Keratinocyte (primary cell): ENCODE measurements around the gene CSNK2A2. TPM values are rescaled to one million over a fixed set of nuclear protein-coding genes. Genes with fewer than 3 reads are reported as not detected.

Experiments used
- DNase-seq: peaks from one replicate; pipeline ENCODE4 v3.0.0-alpha.2; 2011; ENCODE audit warnings: low read depth, missing footprints, low spot score
- FAIRE-seq: peaks from 2 replicates; lab custom pipeline; 2011; peaks lifted over from hg19 to GRCh38; lab: Jason Lieb, UNC
- H2AFZ ChIP-seq: 2 replicates; pipeline ENCODE4 v1.6.0; 2012; ENCODE audit warnings: low read length, control low read depth, inconsistent platforms; ENCODE audit not compliant: control insufficient read depth
- H3K27ac ChIP-seq: 2 replicates; pipeline ENCODE4 v1.5.1; 2011; ENCODE audit warnings: low read length; ENCODE audit not compliant: control insufficient read depth, insufficient read depth
- H3K27me3 ChIP-seq: 3 replicates; pipeline ENCODE4 v1.6.0; 2011; ENCODE audit warnings: low read length; ENCODE audit not compliant: control insufficient read depth, insufficient read depth; ENCODE audit errors: extremely low read depth
- H3K36me3 ChIP-seq, 2 experiments: 2 replicates in 1 of 2; 3 replicates in 1 of 2; pipeline ENCODE4 v1.5.1; 2011; ENCODE audit warnings: low read length in 2 of 2, mild to moderate bottlenecking in 1 of 2; ENCODE audit not compliant: control insufficient read depth in 2 of 2, insufficient read depth in 2 of 2; ENCODE audit errors: extremely low read depth in 1 of 2
- H3K4me1 ChIP-seq: 3 replicates; pipeline ENCODE4 v1.5.1; 2011; ENCODE audit warnings: low read length; ENCODE audit not compliant: control insufficient read depth, insufficient read depth; ENCODE audit errors: extremely low read depth
- H3K4me2 ChIP-seq: 3 replicates; pipeline ENCODE4 v1.6.0; 2011; ENCODE audit warnings: low read depth, low read length; ENCODE audit not compliant: control insufficient read depth, insufficient read depth; ENCODE audit errors: extremely low read depth
- H3K4me3 ChIP-seq, 3 experiments: fragments of 200-600 bp in 1 of 3; sonication (generic) in 1 of 3; 2 replicates in 2 of 3; 3 replicates in 1 of 3; pipeline ENCODE4 v1.5.1; 2011 to 2016; ENCODE audit warnings: low read length in 3 of 3, mild to moderate bottlenecking in 3 of 3, control low read depth in 2 of 3, inconsistent platforms in 1 of 3, low read depth in 1 of 3, mixed read lengths in 1 of 3, mixed run types in 1 of 3, moderate library complexity in 1 of 3; ENCODE audit not compliant: control insufficient read depth in 2 of 3, insufficient read depth in 2 of 3; ENCODE audit errors: extremely low read depth in 1 of 3
- H3K79me2 ChIP-seq: 2 replicates; pipeline ENCODE4 v1.6.0; 2012; ENCODE audit warnings: low read length; ENCODE audit not compliant: control insufficient read depth, insufficient read depth
- H3K9ac ChIP-seq: 3 replicates; pipeline ENCODE4 v1.6.0; 2011; ENCODE audit warnings: low read length; ENCODE audit not compliant: control insufficient read depth, insufficient read depth; ENCODE audit errors: extremely low read depth
- H3K9me1 ChIP-seq: 3 replicates; pipeline ENCODE4 v1.6.0; 2011; ENCODE audit warnings: low read length; ENCODE audit not compliant: control insufficient read depth, insufficient read depth; ENCODE audit errors: extremely low read depth
- H3K9me3 ChIP-seq: 2 replicates; pipeline ENCODE4 v1.5.1; 2012; ENCODE audit warnings: low read depth, low read length; ENCODE audit not compliant: control insufficient read depth
- H4K20me1 ChIP-seq: 3 replicates; pipeline ENCODE4 v1.6.0; 2011; ENCODE audit warnings: low read length; ENCODE audit not compliant: control insufficient read depth, insufficient read depth; ENCODE audit errors: extremely low read depth
- EZH2 ChIP-seq: IDR thresholded peaks from one replicate; pipeline ENCODE4 v1.6.1; 2012; ENCODE audit warnings: inconsistent platforms, mild to moderate bottlenecking, low read length, moderate library complexity
- dilution Hi-C: fragments of 300-500 bp; cut with MboI; formaldehyde crosslinking; loops from one replicate; pipeline ENCODE4 v1.7.0; 2020; ENCODE audit warnings: low sequenced_read_pairs; ENCODE audit not compliant: extremely low pct_ligation_motif_present
- polyA plus RNA-seq, 5 experiments: library from polyadenylated mRNA; depleted of rRNA in 3 of 5; stranded (reverse) in 3 of 5; stranded (forward) in 1 of 5; unstranded in 1 of 5; fragments of >200 nt; gene quantifications; 1 replicate in 1 of 5; 2 replicates in 3 of 5; 3 replicates in 1 of 5; pipeline versions ENCODE4 v1.2.1 to v1.2.3, GENCODE V29; 2011 to 2012; ENCODE audit warnings: missing spikeins in 2 of 5, low read depth in 1 of 5, low replicate concordance in 1 of 5
- TF ChIP-seq, protein P1 (sequence below), 3 experiments: IDR thresholded peaks in 1 of 3; conservative IDR thresholded peaks in 1 of 3; optimal IDR thresholded peaks in 1 of 3; 2 replicates in 2 of 3; 3 replicates in 1 of 3; pipeline versions ENCODE3 to v1.5.1; 2011; ENCODE audit warnings: low read length in 3 of 3, mild to moderate bottlenecking in 3 of 3, moderate library complexity in 2 of 3, control low read depth in 1 of 3, inconsistent platforms in 1 of 3; ENCODE audit not compliant: insufficient read depth in 2 of 3; ENCODE audit errors: extremely low read depth in 1 of 3

Gene CSNK2A2
- polyA plus RNA-seq, 1 donor (not counting 4 experiments of a cell fraction or from before 2014, with no cell fraction given): 49.6 TPM

GRCh38 chr16:58160855-58161254 is 37.1 kb downstream of the CSNK2A2 start:
- no peak for FAIRE-seq
- peaks cover 24 to 36% of the 10 kb centered on the region in 2 experiments for H3K36me3 ChIP-seq

GRCh38 chr16:58158725-58159124 is 39.2 kb downstream of the CSNK2A2 start:
- H3K79me2 ChIP-seq: no peaks in the 10 kb centered on the region
- DNase-seq: no peak
- no peaks in the 10 kb centered on the region for H4K20me1 ChIP-seq
- no peaks in the 10 kb centered on the region for H3K4me1 ChIP-seq
- H3K27me3 ChIP-seq: no peaks in the 10 kb centered on the region
- H3K9me3 ChIP-seq: no peaks in the 10 kb centered on the region
- H3K4me2 ChIP-seq: no peak overlapping the region
- no peak overlapping the region for H3K4me3 ChIP-seq
- H3K27ac ChIP-seq: no peak overlapping the region
- no peak overlapping the region for H2AFZ ChIP-seq
- dilution Hi-C loops: no loop called here
- peaks cover 15 to 26% of the 10 kb centered on the region in 2 experiments for H3K36me3 ChIP-seq
- no peak for FAIRE-seq
- no peak overlapping the region for H3K9ac ChIP-seq
- TF ChIP-seq, protein P1, sequence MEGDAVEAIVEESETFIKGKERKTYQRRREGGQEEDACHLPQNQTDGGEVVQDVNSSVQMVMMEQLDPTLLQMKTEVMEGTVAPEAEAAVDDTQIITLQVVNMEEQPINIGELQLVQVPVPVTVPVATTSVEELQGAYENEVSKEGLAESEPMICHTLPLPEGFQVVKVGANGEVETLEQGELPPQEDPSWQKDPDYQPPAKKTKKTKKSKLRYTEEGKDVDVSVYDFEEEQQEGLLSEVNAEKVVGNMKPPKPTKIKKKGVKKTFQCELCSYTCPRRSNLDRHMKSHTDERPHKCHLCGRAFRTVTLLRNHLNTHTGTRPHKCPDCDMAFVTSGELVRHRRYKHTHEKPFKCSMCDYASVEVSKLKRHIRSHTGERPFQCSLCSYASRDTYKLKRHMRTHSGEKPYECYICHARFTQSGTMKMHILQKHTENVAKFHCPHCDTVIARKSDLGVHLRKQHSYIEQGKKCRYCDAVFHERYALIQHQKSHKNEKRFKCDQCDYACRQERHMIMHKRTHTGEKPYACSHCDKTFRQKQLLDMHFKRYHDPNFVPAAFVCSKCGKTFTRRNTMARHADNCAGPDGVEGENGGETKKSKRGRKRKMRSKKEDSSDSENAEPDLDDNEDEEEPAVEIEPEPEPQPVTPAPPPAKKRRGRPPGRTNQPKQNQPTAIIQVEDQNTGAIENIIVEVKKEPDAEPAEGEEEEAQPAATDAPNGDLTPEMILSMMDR (optimal IDR thresholded peaks at IDR 0.05 in 1 of 3, IDR thresholded peaks at IDR 0.05 in 1 of 3, conservative IDR thresholded peaks at IDR 0.05 in 1 of 3; ENCODE audit: extremely low read depth in 1 of 3, insufficient read depth in 2 of 3, low read length in 3 of 3): no peak
- TF ChIP-seq EZH2: no peak
- no peaks in the 10 kb centered on the region for H3K9me1 ChIP-seq

More at GRCh38 chr16:58160855-58161254, 37.1 kb downstream of the CSNK2A2 start:
- Histone ChIP-seq H3K79me2 (no peaks in the 10 kb centered on the region), H3K27me3 (no peaks in the 10 kb centered on the region), H3K4me1 (no peaks in the 10 kb centered on the region), H3K4me3 (no peak overlapping the region), H2AFZ (no peak overlapping the region), H3K9ac (no peak overlapping the region), H3K4me2 (no peak overlapping the region), H3K9me1 (no peaks in the 10 kb centered on the region), H4K20me1 (no peaks in the 10 kb centered on the region), H3K9me3 (no peaks in the 10 kb centered on the region), H3K27ac (no peak overlapping the region)
- DNase-seq: no peak
- TF ChIP-seq, protein P1 (optimal IDR thresholded peaks at IDR 0.05 in 1 of 3, IDR thresholded peaks at IDR 0.05 in 1 of 3, conservative IDR thresholded peaks at IDR 0.05 in 1 of 3; ENCODE audit: extremely low read depth in 1 of 3, insufficient read depth in 2 of 3, low read length in 3 of 3): no peak
- TF ChIP-seq EZH2: no peak
- dilution Hi-C loops: no loop called here
